ENCODE data around the gene NPSR1. TPM values are rescaled to one million over a fixed set of nuclear protein-coding genes. Genes with fewer than 3 reads are reported as not detected.
"Not testable (repeated sequence)": the region's sequence is repeated elsewhere in the genome, so short reads cannot be mapped to it uniquely, and the experiment has no call there.

NPSR1 gene, protein sequence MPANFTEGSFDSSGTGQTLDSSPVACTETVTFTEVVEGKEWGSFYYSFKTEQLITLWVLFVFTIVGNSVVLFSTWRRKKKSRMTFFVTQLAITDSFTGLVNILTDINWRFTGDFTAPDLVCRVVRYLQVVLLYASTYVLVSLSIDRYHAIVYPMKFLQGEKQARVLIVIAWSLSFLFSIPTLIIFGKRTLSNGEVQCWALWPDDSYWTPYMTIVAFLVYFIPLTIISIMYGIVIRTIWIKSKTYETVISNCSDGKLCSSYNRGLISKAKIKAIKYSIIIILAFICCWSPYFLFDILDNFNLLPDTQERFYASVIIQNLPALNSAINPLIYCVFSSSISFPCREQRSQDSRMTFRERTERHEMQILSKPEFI
- 0.05 TPM for total RNA-seq
- polyA plus RNA-seq: 0.23 TPM
- long read RNA-seq, donor 1: 0 reads
- long read RNA-seq, donor 2: 0 reads
- long read RNA-seq, donor 3: 0 reads
- long read RNA-seq, donor 4: 0 reads
- long read RNA-seq, donor 5: 0 reads
- long read RNA-seq, donor 6: 0 reads
- long read RNA-seq, donor 7: 0 reads
- long read RNA-seq, donor 8: 0 reads
- long read RNA-seq, donor 9: 0 reads
- long read RNA-seq, donor 10: 0 reads

DNA sequence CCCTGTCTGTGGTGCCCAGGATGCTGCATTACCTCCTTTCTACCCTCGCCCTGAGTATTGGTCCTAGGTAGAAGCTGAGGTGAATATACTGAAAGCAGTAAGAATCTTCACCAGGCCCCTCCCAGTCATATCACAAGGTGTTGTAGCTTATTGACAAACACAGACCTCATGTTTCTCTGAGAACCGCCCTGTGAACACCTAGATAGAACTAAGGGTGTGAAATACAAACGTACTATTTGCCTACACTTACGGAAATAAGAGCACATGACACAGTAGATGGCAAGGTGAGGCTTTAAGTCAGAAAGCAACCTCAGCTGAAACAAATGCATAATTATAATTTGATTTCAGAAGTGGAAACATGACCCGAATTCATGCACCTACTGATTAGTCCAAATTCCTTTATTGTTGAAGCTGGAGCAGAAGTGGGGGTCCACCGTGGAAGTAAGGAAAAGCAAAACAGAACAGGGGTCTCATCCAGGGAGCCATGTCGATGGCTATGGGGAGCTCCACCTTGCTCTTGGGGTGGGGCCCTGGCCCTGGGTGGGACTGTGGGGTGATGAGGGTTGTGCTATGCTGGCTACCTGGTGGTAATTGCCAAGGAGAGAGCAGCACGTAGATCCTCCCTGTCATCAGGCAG lies at the start of gene NPSR1:
Gene NPSR1, plus strand, starts transcription at position 587 of the 637 bp plus-strand sequence. CDS start 195 bp downstream, outside the sequence.
- no peak for DNase-seq (ENCODE audit: low read depth in 6 of 9, low spot score in 9 of 9)
- WGBS: 88% methylated on average over 8 of the region's 8 CpGs
- H3K27ac ChIP-seq (ENCODE audit: low read depth in 1 of 2, low read length in 1 of 2): no peak within 1 kb of the TSS
- no peaks in the 10 kb centered on the region for H3K4me1 ChIP-seq (ENCODE audit: control insufficient read depth in 2 of 2, insufficient read depth in 2 of 2, low read length in 2 of 2)
- no peaks in the 10 kb centered on the region for H3K9me3 ChIP-seq (ENCODE audit: control insufficient read depth in 2 of 2, insufficient read depth in 1 of 2, low read length in 1 of 2)
- no peaks in the 10 kb centered on the region for H3K36me3 ChIP-seq (ENCODE audit: control insufficient read depth in 2 of 2, insufficient read depth in 2 of 2, low read length in 1 of 2)
- no peak within 1 kb of the TSS for H3K4me3 ChIP-seq (ENCODE audit: low read length in 2 of 2)
- no peaks in the 10 kb centered on the region for H3K27me3 ChIP-seq (ENCODE audit: control insufficient read depth in 2 of 2, insufficient read depth in 1 of 2, low read length in 1 of 2)

GRCh38 chr7:34612661-34613060 lies 45.4 kb upstream of the NPSR1 start:
- no peak overlapping the region for H3K4me3 ChIP-seq (ENCODE audit: low read length in 2 of 2)
- WGBS: 92% methylated on average over 2 of the region's 2 CpGs
- H3K27me3 ChIP-seq (ENCODE audit: control insufficient read depth in 2 of 2, insufficient read depth in 1 of 2, low read length in 1 of 2): no peaks in the 10 kb centered on the region
- no peaks in the 10 kb centered on the region for H3K9me3 ChIP-seq (ENCODE audit: control insufficient read depth in 2 of 2, insufficient read depth in 1 of 2, low read length in 1 of 2)
- no peak overlapping the region for H3K27ac ChIP-seq (ENCODE audit: low read depth in 1 of 2, low read length in 1 of 2)
- no peak for DNase-seq (ENCODE audit: low read depth in 6 of 9, low spot score in 9 of 9)
- no peaks in the 10 kb centered on the region for H3K4me1 ChIP-seq (ENCODE audit: control insufficient read depth in 2 of 2, insufficient read depth in 2 of 2, low read length in 2 of 2)
- no peaks in the 10 kb centered on the region for H3K36me3 ChIP-seq (ENCODE audit: control insufficient read depth in 2 of 2, insufficient read depth in 2 of 2, low read length in 1 of 2)

DNA sequence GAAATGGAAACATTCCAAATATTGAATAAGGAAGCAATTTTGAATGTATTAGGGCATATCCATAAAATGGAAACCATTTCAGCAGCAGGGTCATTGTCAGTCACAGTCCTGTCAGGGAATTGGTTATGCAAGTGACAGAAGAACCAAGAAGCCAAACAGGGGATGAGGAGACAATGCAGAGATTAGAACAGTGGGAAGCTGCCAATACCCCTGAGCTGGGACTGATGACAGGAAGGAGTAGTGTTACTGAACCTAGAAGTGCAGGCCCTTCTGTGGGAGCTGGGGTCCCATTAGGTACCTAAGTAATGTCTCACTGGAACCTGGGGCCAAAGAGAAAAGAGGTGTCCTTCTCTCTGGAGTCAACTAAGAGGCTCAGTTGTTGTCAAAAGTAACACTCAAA lies 37.6 kb upstream of the NPSR1 start:
- H3K9me3 ChIP-seq (ENCODE audit: control insufficient read depth in 2 of 2, insufficient read depth in 1 of 2, low read length in 1 of 2): peaks cover 0 to 3% of the 10 kb centered on the region in 2 donors
- H3K27me3 ChIP-seq (ENCODE audit: control insufficient read depth in 2 of 2, insufficient read depth in 1 of 2, low read length in 1 of 2): no peaks in the 10 kb centered on the region
- H3K4me3 ChIP-seq (ENCODE audit: low read length in 2 of 2): no peak overlapping the region
- DNase-seq (ENCODE audit: low read depth in 6 of 9, low spot score in 9 of 9): no peak
- no peaks in the 10 kb centered on the region for H3K36me3 ChIP-seq (ENCODE audit: control insufficient read depth in 2 of 2, insufficient read depth in 2 of 2, low read length in 1 of 2)
- no peaks in the 10 kb centered on the region for H3K4me1 ChIP-seq (ENCODE audit: control insufficient read depth in 2 of 2, insufficient read depth in 2 of 2, low read length in 2 of 2)
- H3K27ac ChIP-seq (ENCODE audit: low read depth in 1 of 2, low read length in 1 of 2): no peak overlapping the region

- Histone ChIP-seq H3K27me3 (ENCODE audit: control insufficient read depth in 2 of 2, insufficient read depth in 1 of 2, low read length in 1 of 2) (no peaks in the 10 kb centered on the region), H3K27ac (ENCODE audit: low read depth in 1 of 2, low read length in 1 of 2) (no peak overlapping the region), H3K36me3 (ENCODE audit: control insufficient read depth in 2 of 2, insufficient read depth in 2 of 2, low read length in 1 of 2) (no peaks in the 10 kb centered on the region), H3K9me3 (ENCODE audit: control insufficient read depth in 2 of 2, insufficient read depth in 1 of 2, low read length in 1 of 2) (peaks cover 0 to 3% of the 10 kb centered on the region in 2 donors), H3K4me1 (ENCODE audit: control insufficient read depth in 2 of 2, insufficient read depth in 2 of 2, low read length in 2 of 2) (no peaks in the 10 kb centered on the region), H3K4me3 (ENCODE audit: low read length in 2 of 2) (no peak overlapping the region)
- no peak for DNase-seq (ENCODE audit: low read depth in 6 of 9, low spot score in 9 of 9)
- 47% methylated on average over 2 of the region's 2 CpGs for WGBS
Observed at GRCh38 chr7:34622182-34622581, 35.8 kb upstream of the NPSR1 start.

DNA sequence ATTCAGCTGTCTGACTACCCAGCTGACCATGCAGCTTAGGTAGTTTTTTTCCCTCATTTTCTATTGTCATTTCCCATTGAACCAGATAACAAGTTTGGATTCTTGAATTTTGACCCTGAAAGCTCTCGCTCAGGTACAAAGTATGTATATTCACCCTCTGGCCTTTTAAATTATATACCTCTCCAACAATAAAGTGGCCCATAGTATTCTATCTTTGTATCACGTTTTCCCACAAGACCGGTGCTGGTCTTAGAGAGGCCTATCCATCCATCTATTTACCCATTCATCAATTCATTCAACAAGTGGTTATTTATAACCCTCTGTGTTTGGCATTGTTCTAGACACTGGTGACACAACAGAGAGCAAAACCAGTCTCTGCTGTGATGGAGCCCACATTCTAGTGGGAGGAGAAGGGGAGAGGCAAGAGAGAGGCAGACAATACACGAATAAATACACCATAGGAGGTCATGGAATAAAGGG lies 35.2 kb upstream of the NPSR1 start:
- 81% methylated on average over 4 of the region's 4 CpGs for WGBS
- Histone ChIP-seq H3K4me3 (ENCODE audit: low read length in 2 of 2) (no peak overlapping the region), H3K4me1 (ENCODE audit: control insufficient read depth in 2 of 2, insufficient read depth in 2 of 2, low read length in 2 of 2) (no peaks in the 10 kb centered on the region), H3K9me3 (ENCODE audit: control insufficient read depth in 2 of 2, insufficient read depth in 1 of 2, low read length in 1 of 2) (peaks cover 0 to 3% of the 10 kb centered on the region in 2 donors), H3K27me3 (ENCODE audit: control insufficient read depth in 2 of 2, insufficient read depth in 1 of 2, low read length in 1 of 2) (no peaks in the 10 kb centered on the region), H3K27ac (ENCODE audit: low read depth in 1 of 2, low read length in 1 of 2) (no peak overlapping the region), H3K36me3 (ENCODE audit: control insufficient read depth in 2 of 2, insufficient read depth in 2 of 2, low read length in 1 of 2) (no peaks in the 10 kb centered on the region)
- no peak for DNase-seq (ENCODE audit: low read depth in 6 of 9, low spot score in 9 of 9)

- H3K9me3 ChIP-seq (ENCODE audit: control insufficient read depth in 2 of 2, insufficient read depth in 1 of 2, low read length in 1 of 2); H3K27ac ChIP-seq (ENCODE audit: low read depth in 1 of 2, low read length in 1 of 2); H3K4me1 ChIP-seq (ENCODE audit: control insufficient read depth in 2 of 2, insufficient read depth in 2 of 2, low read length in 2 of 2); H3K27me3 ChIP-seq (ENCODE audit: control insufficient read depth in 2 of 2, insufficient read depth in 1 of 2, low read length in 1 of 2); DNase-seq (ENCODE audit: low read depth in 6 of 9, low spot score in 9 of 9); H3K36me3 ChIP-seq (ENCODE audit: control insufficient read depth in 2 of 2, insufficient read depth in 2 of 2, low read length in 1 of 2); H3K4me3 ChIP-seq (ENCODE audit: low read length in 2 of 2): not testable (repeated sequence)
- 86% methylated on average over 4 of the region's 4 CpGs for WGBS
Observed at GRCh38 chr7:34628618-34629017, 29.4 kb upstream of the NPSR1 start.

- no peaks in the 10 kb centered on the region for H3K27me3 ChIP-seq (ENCODE audit: control insufficient read depth in 2 of 2, insufficient read depth in 1 of 2, low read length in 1 of 2)
- H3K27ac ChIP-seq (ENCODE audit: low read depth in 1 of 2, low read length in 1 of 2): no peak overlapping the region
- no peaks in the 10 kb centered on the region for H3K36me3 ChIP-seq (ENCODE audit: control insufficient read depth in 2 of 2, insufficient read depth in 2 of 2, low read length in 1 of 2)
- 93% methylated on average over 4 of the region's 4 CpGs for WGBS
- DNase-seq (ENCODE audit: low read depth in 6 of 9, low spot score in 9 of 9): no peak
- no peaks in the 10 kb centered on the region for H3K9me3 ChIP-seq (ENCODE audit: control insufficient read depth in 2 of 2, insufficient read depth in 1 of 2, low read length in 1 of 2)
- no peaks in the 10 kb centered on the region for H3K4me1 ChIP-seq (ENCODE audit: control insufficient read depth in 2 of 2, insufficient read depth in 2 of 2, low read length in 2 of 2)
- no peak overlapping the region for H3K4me3 ChIP-seq (ENCODE audit: low read length in 2 of 2)
Observed at GRCh38 chr7:34652809-34653208, 5.2 kb upstream of the NPSR1 start.

DNA sequence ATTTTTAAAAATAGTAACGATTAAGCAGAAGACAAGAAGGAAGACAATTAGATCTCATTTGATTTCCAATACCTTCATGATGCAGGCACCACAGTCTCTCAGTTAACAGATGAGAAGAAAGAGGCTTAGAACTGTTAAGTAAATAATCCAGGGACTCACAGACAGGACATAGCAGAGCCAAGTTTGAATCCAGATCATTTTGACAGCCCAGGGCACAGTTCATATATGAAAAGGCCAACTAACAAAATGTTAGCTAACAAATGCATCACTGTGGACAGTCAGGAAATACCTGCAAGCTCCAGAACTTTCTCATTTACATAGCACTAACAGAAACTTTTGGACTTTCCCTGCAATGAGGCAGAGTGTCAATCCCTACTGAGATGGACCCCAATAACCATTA lies 4.2 kb upstream of the NPSR1 start:
- no peaks in the 10 kb centered on the region for H3K36me3 ChIP-seq (ENCODE audit: control insufficient read depth in 2 of 2, insufficient read depth in 2 of 2, low read length in 1 of 2)
- no peaks in the 10 kb centered on the region for H3K9me3 ChIP-seq (ENCODE audit: control insufficient read depth in 2 of 2, insufficient read depth in 1 of 2, low read length in 1 of 2)
- no peaks in the 10 kb centered on the region for H3K4me1 ChIP-seq (ENCODE audit: control insufficient read depth in 2 of 2, insufficient read depth in 2 of 2, low read length in 2 of 2)
- no peaks in the 10 kb centered on the region for H3K27me3 ChIP-seq (ENCODE audit: control insufficient read depth in 2 of 2, insufficient read depth in 1 of 2, low read length in 1 of 2)
- no peak overlapping the region for H3K27ac ChIP-seq (ENCODE audit: low read depth in 1 of 2, low read length in 1 of 2)
- no peak for DNase-seq (ENCODE audit: low read depth in 6 of 9, low spot score in 9 of 9)
- no peak overlapping the region for H3K4me3 ChIP-seq (ENCODE audit: low read length in 2 of 2)
- WGBS: 97% methylated on average over 1 of the region's 1 CpG

DNA sequence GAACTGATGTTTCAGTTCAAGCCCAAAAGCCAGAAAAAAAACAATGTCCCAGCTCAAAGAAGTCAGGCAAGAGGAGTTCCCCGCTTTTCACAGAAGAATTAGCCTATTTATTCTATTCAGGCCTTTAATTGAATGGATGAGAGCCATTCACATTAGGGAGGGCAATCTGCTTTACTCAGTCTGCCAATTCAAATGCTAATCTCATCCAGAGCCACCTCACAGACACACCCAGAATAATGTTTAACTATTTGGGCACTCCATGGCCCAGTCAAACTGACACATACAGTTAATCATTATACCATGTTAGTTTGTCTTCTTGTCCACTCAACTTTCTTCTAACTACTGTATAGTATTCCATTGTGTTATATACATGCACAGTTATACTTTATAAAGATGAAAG lies 2.6 kb upstream of the NPSR1 start:
- no peak for DNase-seq (ENCODE audit: low read depth in 6 of 9, low spot score in 9 of 9)
- 89% methylated on average over 1 of the region's 1 CpG for WGBS

More for the DNA sequence above, 2.6 kb upstream of the NPSR1 start:
- Histone ChIP-seq H3K36me3 (ENCODE audit: control insufficient read depth in 2 of 2, insufficient read depth in 2 of 2, low read length in 1 of 2) (no peaks in the 10 kb centered on the region), H3K27ac (ENCODE audit: low read depth in 1 of 2, low read length in 1 of 2) (no peak overlapping the region), H3K4me1 (ENCODE audit: control insufficient read depth in 2 of 2, insufficient read depth in 2 of 2, low read length in 2 of 2) (no peaks in the 10 kb centered on the region), H3K9me3 (ENCODE audit: control insufficient read depth in 2 of 2, insufficient read depth in 1 of 2, low read length in 1 of 2) (no peaks in the 10 kb centered on the region), H3K27me3 (ENCODE audit: control insufficient read depth in 2 of 2, insufficient read depth in 1 of 2, low read length in 1 of 2) (no peaks in the 10 kb centered on the region), H3K4me3 (ENCODE audit: low read length in 2 of 2) (no peak overlapping the region)

Measured in thymus (tissue), 14 donors.